ENCODE data around the gene SMC6. TPM values are rescaled to one million over a fixed set of nuclear protein-coding genes. Genes with fewer than 3 reads are reported as not detected.

Gene SMC6
- total RNA-seq, 1 donor = 3.8 TPM

DNA sequence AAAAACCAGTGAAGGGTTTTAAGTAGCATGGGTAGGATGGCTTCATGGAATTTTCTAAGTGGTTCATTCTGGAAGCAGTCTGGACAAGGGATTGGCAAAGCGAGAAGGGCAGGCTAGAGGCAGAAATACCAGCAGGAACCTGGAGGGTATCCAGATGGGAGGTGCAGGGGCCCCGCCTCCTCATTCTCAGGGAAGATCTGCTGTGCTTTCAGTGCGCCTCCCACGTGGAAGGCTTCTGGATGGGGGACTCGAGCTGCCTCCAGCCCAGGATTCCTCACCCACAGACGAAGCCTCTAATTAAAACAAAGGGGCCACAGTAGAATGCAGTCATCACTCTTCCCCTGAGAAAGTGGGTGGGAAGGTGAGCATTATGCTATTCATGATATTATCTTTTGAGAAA lies 133.3 kb downstream of the SMC6 start:
- no peak for DNase-seq (ENCODE audit: low read depth in 2 of 3, low spot score in 2 of 3)

DNA sequence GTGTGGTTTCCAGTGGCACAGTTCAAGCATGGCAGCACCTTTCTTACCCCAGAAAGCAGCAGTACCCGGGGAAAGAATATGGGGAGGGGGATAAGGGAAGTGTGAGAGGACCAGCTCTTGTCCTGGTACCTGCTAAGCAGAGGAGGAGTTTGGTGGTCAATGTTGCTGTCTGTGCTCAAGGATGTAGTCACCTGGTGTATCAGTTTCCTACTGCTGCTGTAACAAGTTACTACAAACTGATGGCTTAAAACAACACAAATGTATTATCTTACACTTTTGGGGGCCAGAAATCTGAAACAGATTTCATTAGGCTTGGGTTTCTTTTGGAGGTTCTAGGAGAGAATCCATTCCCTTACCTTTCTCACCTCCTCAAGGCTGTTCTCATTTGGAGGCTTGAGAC lies 135.7 kb downstream of the SMC6 start:
- DNase-seq (ENCODE audit: low read depth in 2 of 3, low spot score in 2 of 3) = no peak

DNA sequence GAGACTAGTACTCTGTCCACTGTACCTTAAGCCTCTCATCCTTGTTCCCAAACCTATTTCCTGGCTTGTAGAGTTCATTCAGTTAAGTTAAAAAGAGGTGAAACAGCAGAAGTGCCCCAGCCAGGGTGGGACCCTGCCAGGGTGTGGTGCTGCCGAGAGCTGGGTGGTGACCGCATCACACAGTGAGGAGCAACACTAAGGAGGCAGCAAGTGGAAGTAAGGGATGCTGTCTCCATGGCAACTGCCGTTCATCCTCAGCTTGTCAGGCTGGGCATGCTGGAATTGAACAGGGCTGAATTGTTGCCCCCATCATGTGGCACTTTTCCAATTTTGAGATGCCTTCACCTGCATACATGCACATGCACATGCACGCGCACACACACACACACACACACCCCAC lies 136.1 kb downstream of the SMC6 start:
- DNase-seq (ENCODE audit: low read depth in 2 of 3, low spot score in 2 of 3) = no peak

DNA sequence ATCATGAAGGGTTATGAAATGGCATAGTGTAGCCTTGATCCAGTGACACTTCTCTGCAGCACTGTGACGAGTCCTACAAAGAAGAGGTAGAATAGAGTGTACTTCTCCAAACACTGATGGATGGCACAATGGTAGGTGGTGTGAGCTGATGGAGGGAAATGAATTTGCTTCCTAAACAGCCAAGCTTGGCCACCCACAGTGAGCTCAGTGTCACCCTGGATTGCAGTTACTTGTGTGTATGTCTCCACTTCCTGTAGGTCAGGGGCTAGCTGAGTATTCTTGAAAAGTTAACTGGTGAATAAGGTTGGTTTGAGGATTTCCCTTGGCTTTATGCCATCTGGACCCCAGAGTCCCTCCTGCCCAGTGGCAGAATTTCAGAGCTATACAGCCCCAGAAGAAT lies 137.2 kb downstream of the SMC6 start:
- no peak for DNase-seq (ENCODE audit: low read depth in 2 of 3, low spot score in 2 of 3)

DNA sequence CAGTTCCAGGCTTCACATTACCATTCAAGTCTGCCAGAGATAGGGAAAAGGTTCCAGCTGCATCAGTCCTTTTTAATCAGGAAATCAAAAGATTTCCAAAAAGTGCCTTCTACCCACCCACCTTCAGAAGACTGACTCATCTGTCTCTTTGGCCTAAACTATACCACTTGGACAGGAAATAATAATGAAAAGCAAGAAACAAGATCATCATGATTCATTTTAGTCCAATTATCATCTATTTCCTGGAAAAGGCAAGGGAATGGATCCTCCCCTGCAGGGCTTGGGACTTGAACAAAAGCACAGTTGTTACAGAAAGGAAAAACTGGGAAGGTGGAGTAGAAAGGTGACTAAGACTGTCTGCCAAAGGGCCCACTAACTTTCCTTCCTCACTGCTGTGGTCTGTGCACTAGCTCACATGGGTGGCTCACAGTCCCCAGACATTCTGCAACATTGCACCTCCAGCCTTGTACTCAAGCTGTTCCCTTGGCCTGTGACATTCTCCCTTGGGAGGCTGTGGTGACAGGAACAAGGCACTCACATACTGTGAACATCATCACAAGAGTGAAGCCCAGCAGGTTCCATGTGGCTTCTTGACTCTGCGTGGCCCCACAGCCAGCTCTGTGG lies 137.8 kb downstream of the SMC6 start:
- no peak for DNase-seq (ENCODE audit: low read depth in 2 of 3, low spot score in 2 of 3)

DNA sequence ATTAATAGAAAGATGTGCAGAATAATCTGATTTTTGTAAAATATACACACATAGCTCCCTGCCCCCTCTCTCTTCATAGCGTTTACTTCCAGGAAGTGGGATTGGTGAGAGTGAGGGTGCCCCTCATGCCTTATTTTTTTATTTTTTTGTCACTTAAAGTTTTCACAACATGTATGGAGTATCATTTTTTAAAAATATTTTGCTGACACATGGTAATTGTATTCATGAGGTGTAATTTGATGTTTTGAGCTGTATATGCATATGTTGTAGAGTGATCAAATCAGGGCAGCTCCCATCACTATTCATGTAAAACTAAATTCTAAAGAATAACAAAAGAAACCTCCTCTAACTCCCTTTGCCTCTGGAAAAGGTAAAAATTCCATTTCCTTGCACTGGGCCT lies 138.5 kb downstream of the SMC6 start:
- no peak for DNase-seq (ENCODE audit: low read depth in 2 of 3, low spot score in 2 of 3)

DNA sequence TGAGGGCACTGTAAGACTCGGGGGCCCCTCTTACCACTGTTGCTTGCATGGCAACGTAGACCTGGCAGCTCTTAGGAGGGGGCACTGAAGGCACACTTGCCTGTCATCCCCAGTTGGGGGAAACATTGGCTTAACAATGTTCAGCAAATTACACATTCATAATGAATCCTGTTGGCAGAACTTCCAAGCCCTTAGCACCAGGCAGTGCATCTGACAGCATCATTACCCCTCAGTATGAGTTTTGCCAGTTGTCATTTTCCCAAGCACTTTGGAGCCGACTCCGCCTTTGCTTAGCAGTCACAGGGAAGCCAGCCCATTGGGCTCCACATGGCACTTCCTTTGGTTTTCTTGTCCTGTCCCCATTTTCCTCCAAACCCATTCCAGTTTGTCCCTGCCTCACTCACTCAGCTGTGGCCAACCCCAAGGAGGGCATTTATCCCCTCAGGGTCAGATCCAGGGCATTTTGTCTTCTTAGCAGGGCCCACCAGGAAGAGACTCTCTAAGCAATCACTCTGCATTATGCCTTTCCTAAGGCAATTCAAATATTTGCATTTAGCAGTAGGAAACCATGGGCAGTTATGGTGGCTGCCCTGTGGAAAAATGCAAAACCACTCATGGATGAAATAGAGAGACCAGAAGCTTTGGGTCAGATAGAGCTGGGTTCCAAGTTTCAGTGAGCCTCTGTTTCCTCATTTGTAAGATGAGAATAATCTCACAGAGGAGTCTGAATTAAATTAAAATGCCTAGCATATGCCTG lies 139.3 kb downstream of the SMC6 start:
- no peak for DNase-seq (ENCODE audit: low read depth in 2 of 3, low spot score in 2 of 3)

Other genes with a start within 250 kb of the SMC6 start
- not detected for gene RAD51AP2, start 235.4 kb downstream of the SMC6 start, total RNA-seq
- gene VSNL1, start 213.1 kb downstream of the SMC6 start, total RNA-seq = not detected
- 4.0 TPM for gene GEN1, start 328 bp upstream of the SMC6 start, total RNA-seq
- gene MSGN1, start 62.6 kb upstream of the SMC6 start, total RNA-seq = not detected
- not detected for gene KCNS3, start 124.9 kb upstream of the SMC6 start, total RNA-seq

Data from hematopoietic multipotent progenitor cell (in vitro differentiated cells).